Gastrocnemius medialis (tissue), 4 donors: ENCODE measurements around the gene AKAP6.

Experiments
- POLR2A ChIP-seq, 2 donors: fragments of 450-650 bp; IDR thresholded peaks; one replicate each; pipeline ENCODE4 v1.6.1; 2017; ENCODE audit warnings: antibody characterized with exemption in 2 of 2, mild to moderate bottlenecking in 2 of 2, moderate library complexity in 2 of 2
- TF ChIP-seq, protein P1 (sequence below), 5 experiments: fragments of 450-650 bp in 3 of 5; fragments of 200-600 bp in 2 of 5; sonication (generic) in 2 of 5; IDR thresholded peaks in 4 of 5; conservative IDR thresholded peaks in 1 of 5; 1 replicate in 4 of 5; 2 replicates in 1 of 5; pipeline ENCODE4 v1.5.1; 2016 to 2019; ENCODE audit warnings: antibody characterized with exemption in 5 of 5, mild to moderate bottlenecking in 3 of 5, moderate library complexity in 3 of 5

GRCh38 chr14:32514681-32515080, 185.6 kb downstream of the AKAP6 start:
- TF ChIP-seq, protein P1, sequence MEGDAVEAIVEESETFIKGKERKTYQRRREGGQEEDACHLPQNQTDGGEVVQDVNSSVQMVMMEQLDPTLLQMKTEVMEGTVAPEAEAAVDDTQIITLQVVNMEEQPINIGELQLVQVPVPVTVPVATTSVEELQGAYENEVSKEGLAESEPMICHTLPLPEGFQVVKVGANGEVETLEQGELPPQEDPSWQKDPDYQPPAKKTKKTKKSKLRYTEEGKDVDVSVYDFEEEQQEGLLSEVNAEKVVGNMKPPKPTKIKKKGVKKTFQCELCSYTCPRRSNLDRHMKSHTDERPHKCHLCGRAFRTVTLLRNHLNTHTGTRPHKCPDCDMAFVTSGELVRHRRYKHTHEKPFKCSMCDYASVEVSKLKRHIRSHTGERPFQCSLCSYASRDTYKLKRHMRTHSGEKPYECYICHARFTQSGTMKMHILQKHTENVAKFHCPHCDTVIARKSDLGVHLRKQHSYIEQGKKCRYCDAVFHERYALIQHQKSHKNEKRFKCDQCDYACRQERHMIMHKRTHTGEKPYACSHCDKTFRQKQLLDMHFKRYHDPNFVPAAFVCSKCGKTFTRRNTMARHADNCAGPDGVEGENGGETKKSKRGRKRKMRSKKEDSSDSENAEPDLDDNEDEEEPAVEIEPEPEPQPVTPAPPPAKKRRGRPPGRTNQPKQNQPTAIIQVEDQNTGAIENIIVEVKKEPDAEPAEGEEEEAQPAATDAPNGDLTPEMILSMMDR (IDR thresholded peaks at IDR 0.05 in 4 of 5, conservative IDR thresholded peaks at IDR 0.05 in 1 of 5): no peak
- no peak for TF ChIP-seq POLR2A (IDR thresholded peaks at IDR 0.05)
